H7 (cell line): ENCODE measurements around the gene THAP3. TPM values are rescaled to one million over a fixed set of nuclear protein-coding genes. Genes with fewer than 3 reads are reported as not detected.
"Not testable (repeated sequence)": the region's sequence is repeated elsewhere in the genome, so short reads cannot be mapped to it uniquely, and the experiment has no call there.

ENCODE experiments used
- DNase-seq: peaks from one replicate; pipeline ENCODE4 v3.0.0; 2012
- H3K27me3 ChIP-seq: 2 replicates; pipeline ENCODE4 v1.6.0; 2011; ENCODE audit warnings: mild to moderate bottlenecking, low read length; ENCODE audit not compliant: control insufficient read depth, insufficient read depth
- H3K36me3 ChIP-seq: replicated peaks from 2 replicates; pipeline ENCODE4 v1.5.1; 2011; ENCODE audit warnings: low read length; ENCODE audit not compliant: control insufficient read depth, insufficient read depth
- H3K4me3 ChIP-seq: 2 replicates; pipeline ENCODE4 v1.5.1; 2011; ENCODE audit warnings: low read depth, mild to moderate bottlenecking, control low read depth, low read length, moderate library complexity; ENCODE audit not compliant: insufficient read depth
- total RNA-seq: library from RNA; depleted of rRNA; stranded (reverse); fragments of >200 nt; shearing (Covaris generic); gene quantifications from 2 replicates; pipeline ENCODE4 v1.2.3, GENCODE V29; 2014

Gene THAP3
- total RNA-seq, 1 experiment from 2014 or later: 47.7 TPM

DNA sequence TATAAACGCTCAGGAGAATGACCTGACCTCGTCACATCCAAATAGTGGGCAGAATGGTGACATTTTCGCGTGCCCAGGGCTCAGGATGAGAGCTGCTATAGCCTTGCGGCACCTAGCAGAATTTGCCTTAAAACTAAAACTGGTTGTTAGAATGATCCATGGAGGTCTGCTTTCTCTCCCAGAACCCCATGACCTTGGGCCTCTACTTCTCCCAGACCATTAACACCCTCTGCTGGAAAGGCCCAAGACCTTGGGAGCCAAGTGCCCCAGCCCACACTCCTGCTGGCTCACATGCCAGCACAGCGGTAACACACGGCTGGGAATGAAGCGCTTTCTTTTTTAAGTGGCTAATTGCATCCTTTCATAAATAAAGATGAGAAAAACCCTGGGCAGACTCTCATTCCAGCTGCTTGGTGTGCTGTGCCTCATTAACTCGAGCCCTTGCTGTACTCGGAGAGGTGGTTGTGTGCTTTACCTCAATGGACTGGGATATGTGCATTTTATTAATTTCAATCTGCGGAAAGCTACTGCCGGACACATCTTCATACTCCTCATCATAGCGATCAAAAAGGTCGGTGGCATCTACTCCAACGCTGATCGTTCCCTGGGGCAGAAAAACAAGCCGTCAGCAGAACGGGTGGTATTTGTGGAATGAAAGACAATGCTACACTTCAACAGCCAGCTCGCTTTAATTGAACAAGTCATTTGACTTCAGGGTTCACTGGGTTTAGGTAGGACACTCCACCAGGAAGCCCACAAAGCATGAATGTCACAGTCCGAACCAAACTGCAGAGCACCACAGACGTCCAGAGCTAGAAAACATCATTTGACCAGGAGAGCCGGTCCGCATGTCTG, 29.0 kb downstream of the THAP3 start:
- DNase-seq: no peak
- H3K36me3 ChIP-seq: peaks cover 23% of the 10 kb centered on the region
- H3K27me3 ChIP-seq: no peaks in the 10 kb centered on the region
- no peak overlapping the region for H3K4me3 ChIP-seq

DNA sequence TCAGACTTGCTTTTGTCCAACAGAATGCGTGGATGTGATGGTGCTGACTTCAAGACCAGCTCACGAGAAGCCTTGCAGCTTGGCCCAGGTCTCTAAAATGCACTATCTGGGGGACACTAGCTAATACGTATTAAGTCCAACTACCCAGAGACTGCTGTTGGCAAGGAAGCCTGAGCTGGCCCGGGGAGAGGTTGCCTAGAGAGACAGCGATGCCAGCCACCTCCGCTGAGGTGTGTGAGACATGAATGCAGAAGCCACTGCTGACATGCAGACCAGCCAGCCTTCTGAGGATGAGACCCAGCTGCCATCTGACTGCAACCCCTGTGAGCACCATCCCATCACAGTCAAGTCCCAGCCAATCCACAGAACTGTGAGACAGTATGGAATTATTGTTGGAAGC, 32.5 kb downstream of the THAP3 start:
- Histone ChIP-seq H3K27me3 (no peaks in the 10 kb centered on the region), H3K36me3 (peaks cover 15% of the 10 kb centered on the region), H3K4me3 (no peak overlapping the region)
- no peak for DNase-seq

DNA sequence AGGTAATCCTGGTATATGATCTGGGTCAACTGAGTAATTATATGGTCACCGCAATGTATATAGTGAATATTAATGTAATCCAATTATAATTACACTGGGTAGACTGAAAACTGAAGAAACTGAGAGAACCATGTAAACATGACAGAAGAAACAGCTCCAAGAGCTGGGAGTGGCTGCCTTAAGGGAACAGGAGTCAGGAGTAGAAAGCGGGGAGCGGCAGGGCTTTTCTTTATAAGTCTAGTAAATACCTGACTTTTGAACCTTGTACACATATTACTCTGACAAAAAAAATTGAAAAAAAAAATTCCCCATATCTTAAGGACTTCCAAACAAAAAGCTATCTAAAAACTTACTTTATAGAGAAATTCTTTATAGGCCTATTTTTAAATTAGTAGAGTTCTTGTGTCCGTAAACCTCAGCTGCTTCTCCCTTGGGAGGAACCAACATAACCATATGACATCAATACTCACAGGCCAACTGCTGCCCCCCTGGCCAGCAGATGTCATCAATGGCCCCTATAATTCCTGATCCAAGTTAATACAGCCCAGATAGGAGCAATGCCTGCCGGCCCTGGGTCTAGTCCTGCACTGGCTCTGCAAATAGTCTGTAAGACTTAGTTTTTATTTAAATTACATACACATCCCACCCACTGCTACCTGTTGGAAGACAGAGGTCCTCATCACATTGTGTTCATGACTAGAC, 33.8 kb downstream of the THAP3 start:
- peaks cover 6% of the 10 kb centered on the region; the same call in 1 of the 2 replicates for H3K36me3 ChIP-seq
- no peak for DNase-seq

DNA sequence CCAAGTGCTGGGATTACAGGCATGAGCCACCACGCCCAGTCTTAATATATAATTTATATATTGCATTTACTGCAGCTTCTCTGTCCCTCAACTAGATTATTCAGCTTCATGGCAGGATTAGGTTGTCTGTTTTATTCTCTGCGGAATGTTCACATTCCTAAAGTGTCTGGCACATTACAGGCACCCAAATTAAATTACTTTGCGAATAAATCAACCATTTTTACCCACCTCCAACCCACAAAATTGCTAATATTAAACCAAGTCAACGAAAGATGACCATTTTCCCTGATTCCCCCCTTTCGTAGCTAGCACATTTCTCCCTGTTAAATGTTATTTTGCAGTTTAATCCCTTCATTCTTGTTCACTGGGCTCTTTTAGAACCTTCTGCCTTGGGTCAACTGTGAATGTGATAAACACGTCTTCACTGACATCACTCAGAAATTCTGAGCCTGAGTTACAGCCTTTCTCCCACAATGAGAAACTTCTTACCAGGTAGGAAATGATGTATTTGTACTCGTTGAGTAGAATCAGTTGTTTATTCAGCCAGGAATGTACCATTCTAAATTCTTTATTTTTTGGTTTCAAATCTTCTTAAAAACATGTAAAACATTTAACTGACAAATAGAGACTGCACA, 35.9 kb downstream of the THAP3 start:
- Histone ChIP-seq H3K4me3 (no peak overlapping the region), H3K27me3 (no peaks in the 10 kb centered on the region), H3K36me3 (peaks cover 2% of the 10 kb centered on the region)
- no peak for DNase-seq

More for the DNA sequence above, 33.8 kb downstream of the THAP3 start:
- Histone ChIP-seq H3K4me3 (no peak overlapping the region), H3K27me3 (no peaks in the 10 kb centered on the region)

DNA sequence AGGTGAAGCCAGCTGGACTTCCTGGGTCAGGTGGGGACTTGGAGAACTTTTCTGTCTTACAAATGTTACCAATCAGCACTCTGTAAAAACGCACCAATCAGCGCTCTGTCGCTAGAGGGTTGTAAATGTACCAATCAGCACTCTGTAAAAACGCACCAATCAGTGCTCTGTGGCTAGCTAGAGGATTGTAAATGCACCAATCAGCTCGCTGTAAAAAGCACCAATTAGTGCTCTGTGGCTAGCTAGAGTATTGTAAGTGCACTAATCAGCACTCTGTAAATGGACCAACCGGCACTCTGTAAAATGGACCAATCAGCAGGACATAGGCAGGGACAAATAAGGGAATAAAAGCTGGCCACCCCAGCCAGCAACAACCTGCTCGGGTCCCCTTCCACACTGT, 37.8 kb downstream of the THAP3 start:
- DNase-seq, H3K27me3 ChIP-seq, H3K4me3 ChIP-seq: not testable (repeated sequence)
- H3K36me3 ChIP-seq: peaks cover 11% of the 10 kb centered on the region

DNA sequence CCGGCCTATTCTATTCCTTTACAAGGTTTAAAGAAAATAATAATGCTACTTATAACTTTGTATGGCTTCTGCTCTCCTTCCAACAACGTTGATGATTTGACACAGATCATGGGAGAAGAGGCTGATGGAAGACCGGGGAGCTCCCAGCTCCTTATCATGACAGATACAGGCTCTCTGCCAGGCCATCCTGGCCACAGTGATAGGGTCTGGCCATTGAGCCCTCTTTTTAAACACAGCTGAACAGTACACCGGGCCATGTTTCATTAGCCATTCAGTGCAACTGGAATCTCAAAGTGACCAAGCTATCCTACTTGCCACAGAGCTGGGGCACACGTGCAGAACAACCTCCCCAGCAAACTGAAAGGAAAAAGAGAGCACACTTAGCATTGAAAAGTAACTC, 42.0 kb downstream of the THAP3 start:
- H3K27me3 ChIP-seq: no peaks in the 10 kb centered on the region
- H3K36me3 ChIP-seq: peaks cover 14% of the 10 kb centered on the region
- DNase-seq: no peak
- H3K4me3 ChIP-seq: no peak overlapping the region

DNA sequence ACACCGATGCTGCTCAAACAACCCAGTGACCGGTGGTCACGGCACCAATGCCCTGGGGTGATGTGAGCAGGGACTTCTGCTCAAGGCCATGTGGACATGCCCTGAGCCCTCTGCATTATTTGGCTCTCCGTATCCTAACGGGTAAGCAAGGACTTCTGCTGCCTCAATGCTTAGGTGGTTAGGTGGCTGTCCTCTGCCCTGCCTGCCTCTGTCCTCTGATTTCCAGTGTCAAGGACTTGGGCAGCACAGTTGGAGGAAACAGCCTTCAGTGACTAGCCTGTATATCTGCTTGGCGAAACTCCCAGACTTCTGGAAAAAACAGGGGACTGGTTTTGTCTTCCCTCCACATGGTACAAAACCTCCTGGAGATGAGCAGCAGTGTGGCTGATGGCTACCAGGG, 42.5 kb downstream of the THAP3 start:
- no peak for DNase-seq
- H3K27me3 ChIP-seq: no peaks in the 10 kb centered on the region
- H3K4me3 ChIP-seq: no peak overlapping the region
- H3K36me3 ChIP-seq: peaks cover 14% of the 10 kb centered on the region

DNA sequence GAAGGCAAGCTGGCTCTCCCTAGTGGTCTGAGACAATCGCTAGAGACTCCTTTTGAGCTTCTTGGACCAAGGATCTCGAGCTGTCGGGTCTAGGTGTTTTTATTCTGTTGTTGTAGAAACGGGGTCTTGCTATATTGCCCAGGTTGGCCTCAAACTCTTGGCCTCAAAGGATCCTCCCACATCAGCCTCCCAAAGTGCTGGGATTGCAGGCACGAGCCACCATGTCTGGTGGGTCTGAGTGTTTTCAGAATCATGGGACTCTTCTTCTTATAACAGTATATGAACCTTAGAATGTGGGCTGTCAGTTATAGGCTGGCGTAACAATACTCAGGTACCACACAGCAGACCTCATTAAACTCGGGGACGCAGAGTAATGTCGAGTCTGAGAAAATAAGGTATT, 43.8 kb downstream of the THAP3 start:
- Histone ChIP-seq H3K27me3 (no peaks in the 10 kb centered on the region), H3K4me3 (no peak overlapping the region), H3K36me3 (peaks cover 14% of the 10 kb centered on the region)
- DNase-seq: no peak

DNA sequence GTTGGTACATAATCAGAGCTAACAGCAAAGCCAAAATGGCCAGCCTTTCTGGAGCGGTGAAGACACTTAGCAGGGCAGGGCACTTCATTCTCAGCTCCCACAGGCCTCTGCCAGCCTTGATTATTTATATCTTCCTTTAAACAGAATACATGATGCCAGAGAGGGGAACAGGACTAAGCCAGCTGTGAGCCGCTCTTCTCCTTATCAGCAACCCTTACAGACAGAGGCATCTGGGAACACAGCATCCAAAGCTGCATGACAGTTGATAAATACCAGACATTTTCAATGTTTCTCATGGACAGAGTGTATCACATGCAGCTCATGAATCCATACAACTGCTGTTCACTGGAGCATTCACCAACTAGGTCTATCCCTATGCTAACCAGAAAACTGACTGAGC, 47.9 kb downstream of the THAP3 start:
- DNase-seq: no peak
- Histone ChIP-seq H3K36me3 (peaks cover 12% of the 10 kb centered on the region), H3K4me3 (no peak overlapping the region), H3K27me3 (no peaks in the 10 kb centered on the region)

DNA sequence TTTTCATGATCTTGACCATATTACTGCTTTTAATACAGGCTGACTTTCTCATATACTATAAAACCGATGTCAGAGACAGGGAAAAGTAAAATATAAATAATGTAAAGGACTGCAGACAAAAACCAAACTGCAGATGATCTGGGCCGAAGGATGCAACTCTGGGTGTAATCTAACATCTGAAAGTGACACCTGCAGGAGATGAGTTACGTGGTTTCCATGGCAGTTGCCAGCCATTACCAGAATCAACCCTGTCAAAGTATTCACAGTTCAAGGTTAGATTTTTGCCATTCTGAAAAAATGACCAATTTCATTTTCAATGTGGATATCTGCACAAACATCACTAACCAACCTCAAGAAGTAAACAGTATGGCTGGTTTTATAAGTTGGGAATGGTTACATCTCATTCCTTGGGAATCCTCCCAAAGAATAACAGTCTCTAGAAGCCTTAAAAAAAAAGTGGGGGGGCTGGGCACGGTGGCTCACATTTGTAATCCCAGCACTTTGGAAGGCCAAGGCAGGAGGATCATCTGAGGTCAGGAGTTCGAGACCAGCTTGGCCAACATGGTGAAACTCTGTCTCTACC, 49.2 kb downstream of the THAP3 start:
- Histone ChIP-seq H3K4me3 (no peak overlapping the region), H3K27me3 (no peaks in the 10 kb centered on the region), H3K36me3 (peaks cover 22% of the 10 kb centered on the region)
- DNase-seq: no peak

DNA sequence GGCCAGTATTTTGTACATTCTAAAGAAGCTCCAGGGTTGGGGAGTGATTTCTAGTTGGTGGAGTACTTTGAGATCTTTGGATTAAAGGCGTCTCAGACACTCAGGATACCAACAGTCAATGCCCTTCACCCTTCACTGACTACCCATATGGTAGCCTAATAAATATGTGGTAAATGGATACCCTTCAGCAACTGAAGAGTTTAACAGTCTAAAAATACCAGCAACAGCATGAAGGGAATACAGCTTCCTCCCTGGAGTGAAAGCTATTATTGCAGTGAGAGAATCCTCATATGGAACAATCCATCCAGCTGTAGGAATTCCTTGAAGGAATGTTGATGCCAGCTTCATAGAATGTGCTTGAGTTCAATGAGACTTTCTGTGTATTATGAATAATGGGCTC, 50.1 kb downstream of the THAP3 start:
- Histone ChIP-seq H3K27me3 (no peaks in the 10 kb centered on the region), H3K4me3 (no peak overlapping the region), H3K36me3 (peaks cover 27% of the 10 kb centered on the region)
- DNase-seq: no peak

DNA sequence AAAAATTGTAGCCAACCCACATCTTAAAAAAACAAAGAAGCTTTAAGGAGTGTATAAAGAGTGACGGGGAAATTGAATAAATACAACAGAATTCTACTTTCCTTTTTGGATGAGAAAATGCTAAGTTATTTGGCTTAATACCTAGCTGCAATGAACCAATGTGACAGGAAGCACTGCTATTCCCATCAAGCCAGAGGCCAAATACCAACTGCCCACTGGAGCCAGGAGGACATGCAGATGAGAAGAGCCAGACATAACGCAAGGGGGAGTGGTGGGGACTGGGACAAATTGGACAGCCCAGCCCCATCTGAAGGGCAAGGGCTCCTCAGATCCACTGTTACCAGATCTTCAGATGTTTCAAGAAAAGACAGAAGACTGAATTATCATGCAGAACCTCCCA, 51.3 kb downstream of the THAP3 start:
- no peaks in the 10 kb centered on the region for H3K27me3 ChIP-seq
- no peak for DNase-seq
- peaks cover 28% of the 10 kb centered on the region for H3K36me3 ChIP-seq
- H3K4me3 ChIP-seq: no peak overlapping the region
